Mesothelial cell of epicardium (in vitro differentiated cells): ENCODE results near the gene APMAP. TPM values are rescaled to one million over a fixed set of nuclear protein-coding genes. Genes with fewer than 3 reads are reported as not detected.

ENCODE experiments used
- DNase-seq, 2 experiments: peaks; one replicate each; pipeline ENCODE4 v3.0.0; 2021; ENCODE audit warnings: low spot score in 2 of 2; ENCODE audit not compliant: unreplicated experiment in 2 of 2
- H3K27ac Mint-ChIP-seq: 2 replicates; pipeline ENCODE4 v1.8.0; 2021; ENCODE audit warnings: mixed read lengths
- H3K27me3 Mint-ChIP-seq: 2 replicates; pipeline ENCODE4 v1.8.0; 2021; ENCODE audit warnings: low read depth, mixed read lengths
- H3K36me3 Mint-ChIP-seq: 2 replicates; pipeline ENCODE4 v1.8.0; 2021; ENCODE audit warnings: mixed read lengths
- H3K4me1 Mint-ChIP-seq: 2 replicates; pipeline ENCODE4 v1.8.0; 2021; ENCODE audit warnings: mixed read lengths
- H3K4me3 Mint-ChIP-seq: 2 replicates; pipeline ENCODE4 v1.8.0; 2021; ENCODE audit warnings: mild to moderate bottlenecking, moderate library complexity, mixed read lengths
- H3K9me3 Mint-ChIP-seq: 2 replicates; pipeline ENCODE4 v1.8.0; 2021; ENCODE audit warnings: mixed read lengths
- total RNA-seq: library from RNA; stranded (reverse); gene quantifications from 3 replicates; pipeline ENCODE4 v1.2.1, GENCODE V29; 2021
- TF ChIP-seq, protein P1 (sequence below): fragments of 200-600 bp; sonication (generic); IDR thresholded peaks from one replicate; pipeline ENCODE4 v1.5.0; 2021; ENCODE audit warnings: antibody characterized with exemption; ENCODE audit not compliant: unreplicated experiment

Gene APMAP
- total RNA-seq, 1 donor from 2014 or later = 77.4 TPM

GRCh38 chr20:24939036-24939435, 53.5 kb downstream of the APMAP start:
- H3K36me3 Mint-ChIP-seq = no peaks in the 10 kb centered on the region
- no peaks in the 10 kb centered on the region for H3K27me3 Mint-ChIP-seq
- TF ChIP-seq, protein P1, sequence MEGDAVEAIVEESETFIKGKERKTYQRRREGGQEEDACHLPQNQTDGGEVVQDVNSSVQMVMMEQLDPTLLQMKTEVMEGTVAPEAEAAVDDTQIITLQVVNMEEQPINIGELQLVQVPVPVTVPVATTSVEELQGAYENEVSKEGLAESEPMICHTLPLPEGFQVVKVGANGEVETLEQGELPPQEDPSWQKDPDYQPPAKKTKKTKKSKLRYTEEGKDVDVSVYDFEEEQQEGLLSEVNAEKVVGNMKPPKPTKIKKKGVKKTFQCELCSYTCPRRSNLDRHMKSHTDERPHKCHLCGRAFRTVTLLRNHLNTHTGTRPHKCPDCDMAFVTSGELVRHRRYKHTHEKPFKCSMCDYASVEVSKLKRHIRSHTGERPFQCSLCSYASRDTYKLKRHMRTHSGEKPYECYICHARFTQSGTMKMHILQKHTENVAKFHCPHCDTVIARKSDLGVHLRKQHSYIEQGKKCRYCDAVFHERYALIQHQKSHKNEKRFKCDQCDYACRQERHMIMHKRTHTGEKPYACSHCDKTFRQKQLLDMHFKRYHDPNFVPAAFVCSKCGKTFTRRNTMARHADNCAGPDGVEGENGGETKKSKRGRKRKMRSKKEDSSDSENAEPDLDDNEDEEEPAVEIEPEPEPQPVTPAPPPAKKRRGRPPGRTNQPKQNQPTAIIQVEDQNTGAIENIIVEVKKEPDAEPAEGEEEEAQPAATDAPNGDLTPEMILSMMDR = no peak
- DNase-seq = peak in 1 of 2 experiments; percentile 26
- H3K4me1 Mint-ChIP-seq = no peaks in the 10 kb centered on the region
- peaks cover 21% of the 10 kb centered on the region for H3K9me3 Mint-ChIP-seq
- no peak overlapping the region for H3K4me3 Mint-ChIP-seq
- H3K27ac Mint-ChIP-seq = no peak overlapping the region

- no peak for DNase-seq
- H3K4me3 Mint-ChIP-seq = no peak overlapping the region
- H3K27me3 Mint-ChIP-seq = no peaks in the 10 kb centered on the region
- no peaks in the 10 kb centered on the region for H3K4me1 Mint-ChIP-seq
- H3K36me3 Mint-ChIP-seq = no peaks in the 10 kb centered on the region
- H3K27ac Mint-ChIP-seq = no peak overlapping the region
- TF ChIP-seq, protein P1 = no peak
- peaks cover 21% of the 10 kb centered on the region for H3K9me3 Mint-ChIP-seq
Observed at GRCh38 chr20:24938498-24938897, 54.1 kb downstream of the APMAP start.

DNA sequence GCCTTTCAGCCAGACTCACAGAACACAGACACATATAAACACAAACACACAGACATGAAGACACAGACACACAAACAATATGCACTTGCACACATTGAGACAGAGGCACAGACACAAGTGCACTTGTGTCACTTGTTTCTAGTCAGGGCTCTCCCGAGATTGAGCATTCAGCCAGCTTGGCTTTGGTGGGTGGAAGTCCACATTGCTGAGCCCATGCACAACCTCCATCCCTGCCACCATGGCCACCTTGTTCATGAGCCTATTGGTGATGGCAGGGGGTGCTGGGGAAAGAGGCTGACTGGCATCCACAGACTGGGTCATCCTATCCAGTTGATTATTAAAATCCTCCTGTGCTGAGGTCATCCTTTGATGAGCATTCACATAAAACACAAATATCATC, 55.0 kb downstream of the APMAP start:
- H3K36me3 Mint-ChIP-seq = no peaks in the 10 kb centered on the region
- no peaks in the 10 kb centered on the region for H3K27me3 Mint-ChIP-seq
- H3K9me3 Mint-ChIP-seq = peaks cover 25% of the 10 kb centered on the region
- no peaks in the 10 kb centered on the region for H3K4me1 Mint-ChIP-seq
- no peak overlapping the region for H3K4me3 Mint-ChIP-seq
- no peak overlapping the region for H3K27ac Mint-ChIP-seq
- no peak for DNase-seq
- TF ChIP-seq, protein P1 = no peak

DNA sequence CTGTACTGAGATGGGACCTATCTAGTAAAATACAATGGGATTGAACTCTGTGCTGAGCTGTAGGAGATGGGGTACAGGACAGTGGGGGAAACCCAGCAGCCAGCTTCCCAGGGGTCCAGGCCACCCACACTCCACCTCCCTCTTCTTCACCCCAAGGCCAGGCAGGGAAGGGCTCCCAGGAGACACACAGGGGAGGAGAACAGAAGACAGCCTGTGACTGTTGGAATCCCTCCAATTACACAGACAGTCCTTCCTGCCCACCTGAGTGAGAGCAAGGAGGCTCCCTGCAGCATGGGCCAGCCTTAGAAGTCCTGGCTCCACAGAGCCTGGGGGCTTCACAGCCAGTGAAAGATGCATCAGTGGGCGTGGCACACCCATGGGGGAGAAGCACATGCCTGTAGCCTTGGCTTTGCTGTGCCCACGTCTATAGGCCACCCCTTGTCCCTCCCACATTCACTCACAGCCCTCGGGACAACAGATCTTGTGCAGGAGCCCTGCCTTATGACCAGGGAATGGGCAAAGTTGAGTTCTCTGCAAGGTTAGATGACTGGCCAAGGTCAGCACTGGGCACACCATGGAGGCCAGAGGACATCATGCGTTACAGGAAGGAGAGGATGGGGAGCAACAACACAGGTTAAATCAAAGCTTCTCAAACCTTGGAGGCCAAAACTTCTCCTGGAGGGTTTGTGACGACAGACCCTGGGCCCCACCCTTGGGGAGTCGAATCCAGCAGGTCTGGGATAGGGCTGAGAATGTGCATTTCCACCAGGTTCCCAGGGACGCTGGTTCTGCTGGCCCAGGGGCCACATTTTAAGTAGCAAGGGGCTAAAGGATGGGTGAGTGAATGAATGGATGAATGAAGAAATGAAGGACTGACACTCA, 55.8 kb downstream of the APMAP start:
- no peaks in the 10 kb centered on the region for H3K27me3 Mint-ChIP-seq
- H3K4me3 Mint-ChIP-seq = no peak overlapping the region
- no peak overlapping the region for H3K27ac Mint-ChIP-seq
- H3K4me1 Mint-ChIP-seq = no peaks in the 10 kb centered on the region
- TF ChIP-seq, protein P1 = no peak
- peak in 1 of 2 experiments; percentile 20 for DNase-seq
- no peaks in the 10 kb centered on the region for H3K36me3 Mint-ChIP-seq
- peaks cover 23% of the 10 kb centered on the region for H3K9me3 Mint-ChIP-seq

GRCh38 chr20:24935766-24936525, 56.6 kb downstream of the APMAP start:
- Mint-ChIP-seq H3K9me3 (peaks cover 16% of the 10 kb centered on the region), H3K4me3 (no peak overlapping the region), H3K4me1 (peaks cover 4% of the 10 kb centered on the region), H3K36me3 (no peaks in the 10 kb centered on the region), H3K27me3 (no peaks in the 10 kb centered on the region), H3K27ac (no peak overlapping the region)
- TF ChIP-seq, protein P1 = no peak
- DNase-seq = no peak
